ENCODE results near the gene HCN2.
"Not testable (repeated sequence)": the region's sequence is repeated elsewhere in the genome, so short reads cannot be mapped to it uniquely, and the experiment has no call there.

HCN2 gene

GRCh38 chr19:585146-585545 is 4.5 kb upstream of the HCN2 start:
- not testable (repeated sequence) for DNase-seq (ENCODE audit: low read depth, low spot score)

DNA sequence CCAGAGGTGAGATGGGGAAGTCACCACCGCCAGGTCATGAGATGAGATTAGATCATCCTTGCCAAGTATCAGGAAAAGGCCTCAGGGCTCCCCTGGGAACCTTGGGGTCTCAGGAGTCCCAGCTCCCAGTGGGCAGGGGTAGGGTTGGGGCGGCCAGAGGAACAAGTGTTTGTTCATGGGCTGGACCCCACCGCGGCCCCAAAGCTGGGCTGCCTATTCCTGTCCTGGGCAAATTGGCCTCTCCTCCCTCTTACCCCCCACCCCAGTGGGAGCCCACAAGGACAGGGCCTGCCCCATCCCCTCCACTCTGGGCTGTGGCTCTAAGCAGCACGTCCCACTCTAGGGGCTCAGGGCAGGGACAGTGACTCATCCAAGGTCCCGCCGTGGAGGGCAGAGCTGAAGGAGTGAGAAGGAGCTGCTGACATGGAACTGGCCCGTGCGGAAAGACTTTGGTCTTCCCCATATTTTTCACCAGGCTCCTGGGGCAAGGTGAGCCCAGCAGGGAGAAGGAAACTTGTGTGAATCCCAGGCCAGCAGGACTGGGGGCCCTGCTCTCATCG is 4.0 kb upstream of the HCN2 start:
- no peak for DNase-seq (ENCODE audit: low read depth, low spot score)

DNA sequence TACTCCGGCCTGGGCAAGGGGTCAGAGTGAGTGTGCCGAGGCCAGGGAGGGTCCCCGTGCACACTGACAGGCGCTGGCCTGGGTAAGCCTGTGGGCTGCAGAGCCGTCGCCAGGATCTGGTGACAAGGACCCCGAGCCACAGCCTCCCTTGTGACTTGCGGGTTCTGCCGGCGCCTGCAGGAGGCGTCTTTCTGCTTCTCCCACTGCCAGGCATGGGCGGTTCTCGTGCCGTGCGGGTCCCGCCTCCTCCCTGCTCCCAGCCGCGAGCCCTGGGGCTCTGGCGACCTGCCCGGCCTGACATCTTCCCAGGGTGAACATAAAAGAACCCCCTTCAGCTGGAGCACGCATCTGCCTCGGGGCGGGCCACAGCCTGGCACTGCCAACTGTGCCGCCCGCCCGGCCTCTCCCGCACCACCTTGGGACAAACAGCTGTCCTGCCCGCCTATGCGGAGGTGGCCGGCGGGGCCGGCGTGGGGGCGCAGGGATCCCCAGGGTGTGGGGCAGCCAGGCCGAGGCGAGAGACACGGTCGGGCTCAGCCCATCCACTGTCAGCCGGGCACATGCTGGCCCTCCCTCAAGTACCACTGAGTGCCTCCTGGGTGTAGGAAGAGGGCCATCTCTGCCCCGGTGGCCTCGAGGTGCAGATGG is 1.5 kb upstream of the HCN2 start:
- no peak for DNase-seq (ENCODE audit: low read depth, low spot score)

- no peak for DNase-seq (ENCODE audit: low read depth, low spot score)
Observed at GRCh38 chr19:588741-589692, 664 bp upstream of the HCN2 start.

- no peak for DNase-seq (ENCODE audit: low read depth, low spot score)
Observed at GRCh38 chr19:590396-590745, 690 bp downstream of the HCN2 start.

- no peak for DNase-seq (ENCODE audit: low read depth, low spot score)
Observed at GRCh38 chr19:590750-591098, 1.0 kb downstream of the HCN2 start.

- no peak for DNase-seq (ENCODE audit: low read depth, low spot score)
Observed at GRCh38 chr19:591099-591958, 1.6 kb downstream of the HCN2 start.

DNA sequence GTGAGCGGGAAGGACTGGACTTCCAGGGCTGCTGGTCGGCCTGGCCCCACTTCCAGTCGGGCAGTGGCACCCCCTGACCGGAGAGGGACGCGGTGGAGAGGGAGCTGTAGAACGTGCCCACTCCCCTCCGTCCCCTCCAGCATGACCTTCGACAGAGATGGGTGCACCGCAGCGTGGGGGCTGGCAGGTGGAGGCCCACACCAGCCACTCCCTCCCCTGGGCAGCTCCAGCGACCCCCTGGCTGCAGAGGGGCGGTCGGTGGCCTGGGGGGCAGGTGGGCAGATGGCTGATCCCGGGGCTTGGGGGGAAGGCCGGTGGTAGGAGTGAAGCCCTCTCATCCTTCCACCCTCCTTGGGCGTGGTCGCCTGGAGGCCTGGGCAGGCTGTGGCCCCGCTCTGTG is 2.4 kb downstream of the HCN2 start:
- DNase-seq (ENCODE audit: low read depth, low spot score), result no peak

DNA sequence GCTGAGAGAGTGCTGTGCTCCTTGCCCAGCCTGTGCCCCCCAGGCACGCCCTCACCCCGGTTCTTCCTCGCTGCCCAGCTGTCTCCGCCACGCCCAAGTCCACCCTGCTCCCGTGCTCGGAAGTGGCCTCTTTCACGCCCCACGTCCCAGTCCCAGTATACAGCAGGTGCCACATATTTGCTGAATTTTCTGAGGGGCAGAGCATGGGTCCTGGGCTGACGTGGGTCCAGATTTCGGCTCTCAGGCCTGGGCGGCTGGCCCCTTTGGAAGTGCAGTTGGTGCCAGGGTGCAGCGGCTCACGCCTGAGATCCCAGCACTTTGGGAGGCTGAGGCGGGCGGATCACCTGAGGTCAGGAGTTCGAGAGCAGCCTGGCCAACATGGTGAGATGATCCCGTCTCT is 3.4 kb downstream of the HCN2 start:
- no peak for DNase-seq (ENCODE audit: low read depth, low spot score)

DNA sequence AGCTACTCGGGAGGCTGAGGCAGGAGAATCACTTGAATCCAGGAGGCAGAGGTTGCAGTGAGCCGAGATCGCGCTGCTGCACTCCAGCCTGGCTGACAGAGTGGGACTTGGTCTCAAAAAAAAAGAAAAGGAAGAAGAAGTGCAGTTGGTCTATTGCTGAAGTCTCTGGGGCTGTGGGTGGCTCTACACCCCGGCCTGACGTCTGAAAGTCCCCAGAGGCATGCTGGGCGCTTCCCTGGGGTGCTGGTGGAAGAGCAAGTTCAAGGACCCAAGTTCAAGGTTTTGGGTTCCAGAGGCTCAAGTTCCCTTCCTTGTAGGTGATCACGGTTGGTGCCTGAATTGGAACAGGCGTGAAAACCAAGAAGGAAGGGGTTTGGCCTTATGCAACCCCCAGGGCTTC is 3.8 kb downstream of the HCN2 start:
- DNase-seq (ENCODE audit: low read depth, low spot score), result no peak

DNA sequence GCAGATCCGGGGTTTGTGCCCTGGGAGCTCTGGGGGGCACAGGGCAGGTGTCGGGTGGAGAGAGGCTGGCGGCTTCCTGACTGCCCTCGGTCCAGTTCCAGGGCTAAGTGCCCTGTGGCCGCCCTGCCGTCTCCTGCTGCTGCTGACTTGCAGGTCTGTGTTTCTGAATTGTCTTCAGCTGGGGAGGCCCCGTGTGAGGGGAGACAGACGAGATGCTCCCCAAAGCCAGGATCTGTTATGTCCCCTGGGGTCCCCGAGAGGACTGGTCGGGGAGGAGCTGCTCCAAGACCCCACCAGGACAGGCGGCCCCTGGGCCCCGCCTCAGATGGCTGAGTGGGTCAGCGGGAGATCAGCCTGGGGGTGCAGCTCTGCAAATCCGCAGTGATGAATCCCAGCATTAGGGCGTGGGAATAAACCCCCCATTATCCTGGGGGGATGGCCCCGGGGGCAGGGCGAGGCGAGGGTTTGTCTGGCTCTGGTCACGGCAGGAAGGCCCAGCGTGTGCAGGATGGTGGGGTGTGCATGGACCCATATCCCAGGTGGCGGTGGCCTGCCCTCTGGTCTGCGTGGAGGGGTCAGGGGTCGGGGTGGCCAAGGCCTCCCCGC is 4.7 kb downstream of the HCN2 start:
- no peak for DNase-seq (ENCODE audit: low read depth, low spot score)

GRCh38 chr19:595326-596262 is 5.9 kb downstream of the HCN2 start:
- no peak for DNase-seq (ENCODE audit: low read depth, low spot score)

DNA sequence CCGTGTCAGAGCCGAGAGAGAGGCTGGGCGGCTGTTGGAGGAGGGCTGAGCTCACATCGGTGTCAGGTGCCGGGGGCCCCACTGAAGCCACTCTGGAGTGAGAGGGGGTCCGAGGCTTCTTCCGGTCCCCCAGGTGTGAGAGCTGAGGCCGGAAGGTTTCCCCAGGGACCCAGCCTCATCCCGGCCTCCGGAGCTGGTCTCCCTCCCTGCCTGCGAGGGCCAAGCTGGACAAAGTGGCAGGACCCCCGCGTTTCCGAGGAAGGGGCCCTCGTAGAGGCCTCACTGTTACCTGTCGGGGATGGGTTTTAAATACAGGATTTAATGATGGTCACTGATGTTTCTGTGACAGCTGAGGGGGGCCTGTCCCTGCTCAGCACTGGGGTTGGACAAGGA is 6.6 kb downstream of the HCN2 start:
- DNase-seq (ENCODE audit: low read depth, low spot score), result no peak

DNA sequence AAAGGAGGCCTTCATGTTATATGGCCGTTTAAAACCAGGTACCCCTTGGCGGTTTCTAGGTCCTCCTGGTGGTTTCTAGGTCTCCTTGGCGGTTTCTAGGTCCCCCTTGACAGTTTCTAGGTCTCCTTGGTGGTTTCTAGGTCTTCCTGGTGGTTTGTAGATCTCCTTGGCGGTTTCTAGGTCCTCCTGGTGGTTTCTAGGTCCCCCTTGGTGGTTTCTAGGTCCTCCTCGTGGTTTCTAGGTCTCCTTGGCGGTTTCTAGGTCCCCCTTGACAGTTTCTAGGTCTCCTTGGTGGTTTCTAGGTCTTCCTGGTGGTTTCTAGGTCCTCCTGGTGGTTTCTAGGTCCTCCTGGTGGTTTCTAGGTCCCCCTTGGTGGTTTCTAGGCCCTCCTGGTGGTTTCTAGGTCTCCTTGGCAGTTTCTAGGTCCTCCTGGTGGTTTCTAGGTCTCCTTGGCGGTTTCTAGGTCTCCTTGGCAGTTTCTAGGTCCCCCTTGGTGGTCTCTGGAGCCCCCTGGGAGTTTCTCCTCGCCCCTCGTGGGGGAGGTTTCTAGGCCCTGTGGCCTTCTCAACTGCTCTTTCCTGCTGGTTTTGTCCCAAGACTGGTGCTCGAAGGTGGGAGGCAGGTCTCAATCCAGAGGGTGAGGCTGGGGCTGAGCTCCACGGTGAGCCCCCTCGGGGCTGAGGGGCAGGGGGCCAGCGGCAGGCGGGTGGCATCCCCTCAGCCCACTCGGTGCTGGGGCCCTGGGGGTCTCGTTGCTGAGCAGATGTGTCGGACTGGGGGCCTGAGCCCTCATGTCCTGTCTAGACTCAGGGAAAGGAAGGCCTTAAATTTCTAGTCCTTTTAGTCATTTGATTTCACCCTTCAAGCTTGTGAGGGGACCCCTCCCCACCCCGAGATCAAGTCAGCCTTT is 8.0 kb downstream of the HCN2 start:
- no peak for DNase-seq (ENCODE audit: low read depth, low spot score)

- no peak for DNase-seq (ENCODE audit: low read depth, low spot score)
Observed at GRCh38 chr19:601310-601709, 11.6 kb downstream of the HCN2 start.

DNA sequence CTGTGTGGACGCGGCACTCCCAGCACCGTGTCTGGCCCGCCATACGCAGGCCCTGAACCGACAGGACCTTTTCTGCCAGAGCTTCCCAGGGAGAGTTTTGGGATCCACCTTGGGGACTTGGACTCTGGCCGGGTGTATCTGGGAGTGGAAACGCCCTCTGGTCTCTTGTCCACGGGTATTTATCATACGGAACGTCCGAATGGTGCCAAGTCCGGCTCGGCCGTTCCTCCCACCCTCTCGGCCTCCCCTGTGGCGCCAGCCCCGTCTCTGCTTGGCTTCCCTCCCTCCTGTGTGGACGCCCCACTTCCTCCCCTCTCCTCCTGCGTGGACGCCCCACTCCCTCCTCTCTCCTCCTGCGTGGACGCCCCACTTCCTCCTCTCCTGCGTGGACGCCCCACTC is 12.1 kb downstream of the HCN2 start:
- no peak for DNase-seq (ENCODE audit: low read depth, low spot score)

GRCh38 chr19:602391-603301 is 13.0 kb downstream of the HCN2 start:
- no peak for DNase-seq (ENCODE audit: low read depth, low spot score)

DNA sequence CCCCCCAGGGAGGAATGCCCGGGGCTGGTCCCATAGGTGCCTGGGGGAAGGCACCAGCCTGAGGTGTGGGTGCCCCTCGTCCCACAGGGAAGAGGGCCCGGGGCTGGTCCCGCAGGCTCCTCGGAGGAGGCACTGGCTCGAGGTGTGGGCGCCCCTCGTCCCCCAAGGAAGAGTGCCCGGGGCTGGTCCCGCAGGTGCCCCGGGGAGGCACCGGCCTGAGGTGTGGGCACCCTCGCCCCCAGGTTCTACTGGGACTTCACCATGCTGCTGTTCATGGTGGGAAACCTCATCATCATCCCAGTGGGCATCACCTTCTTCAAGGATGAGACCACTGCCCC is 13.6 kb downstream of the HCN2 start:
- not testable (repeated sequence) for DNase-seq (ENCODE audit: low read depth, low spot score)
